ENCODE results near the gene THOC6.
"Not testable (repeated sequence)": the region's sequence is repeated elsewhere in the genome, so short reads cannot be mapped to it uniquely, and the experiment has no call there.

Gene THOC6

GRCh38 chr16:3029491-3030221, 5.8 kb downstream of the THOC6 start:
- no peak for DNase-seq (ENCODE audit: low read depth in 1 of 2, low spot score in 1 of 2)

GRCh38 chr16:3030222-3031212, 6.7 kb downstream of the THOC6 start:
- no peak for DNase-seq (ENCODE audit: low read depth in 1 of 2, low spot score in 1 of 2)

- DNase-seq (ENCODE audit: low read depth in 1 of 2, low spot score in 1 of 2): no peak
These were observed 8.8 kb downstream of the THOC6 start for GRCh38 chr16:3032624-3033023.

GRCh38 chr16:3035289-3035971, 11.6 kb downstream of the THOC6 start:
- DNase-seq (ENCODE audit: low read depth in 1 of 2, low spot score in 1 of 2): no peak

- DNase-seq (ENCODE audit: low read depth in 1 of 2, low spot score in 1 of 2): no peak
These were observed 12.3 kb downstream of the THOC6 start for GRCh38 chr16:3035972-3036725.

GRCh38 chr16:3036726-3037315, 13.0 kb downstream of the THOC6 start, which contains the start of gene BICDL2:
Gene BICDL2 (minus strand): TSS chr16:3036944. CDS start chr16:3035496, 1,448 bp downstream.
- DNase-seq (ENCODE audit: low read depth in 1 of 2, low spot score in 1 of 2): no peak

- no peak for DNase-seq (ENCODE audit: low read depth in 1 of 2, low spot score in 1 of 2)
These were observed 14.4 kb downstream of the THOC6 start for GRCh38 chr16:3038256-3038655.

GRCh38 chr16:3038896-3039295, 15.1 kb downstream of the THOC6 start:
- no peak for DNase-seq (ENCODE audit: low read depth in 1 of 2, low spot score in 1 of 2)

GRCh38 chr16:3042376-3042775, 18.5 kb downstream of the THOC6 start:
- no peak for DNase-seq (ENCODE audit: low read depth in 1 of 2, low spot score in 1 of 2)

- no peak for DNase-seq (ENCODE audit: low read depth in 1 of 2, low spot score in 1 of 2)
These were observed 20.9 kb downstream of the THOC6 start for GRCh38 chr16:3044708-3045107.

- DNase-seq (ENCODE audit: low read depth in 1 of 2, low spot score in 1 of 2): no peak
These were observed 22.2 kb downstream of the THOC6 start, which contains the start of gene MMP25 for GRCh38 chr16:3045758-3046640. Gene MMP25 (plus strand): TSS chr16:3046561. CDS start chr16:3046918, 357 bp downstream.

- DNase-seq (ENCODE audit: low read depth in 1 of 2, low spot score in 1 of 2): no peak
These were observed 23.0 kb downstream of the THOC6 start for GRCh38 chr16:3046641-3047386.

GRCh38 chr16:3047387-3047720, 23.5 kb downstream of the THOC6 start:
- DNase-seq (ENCODE audit: low read depth in 1 of 2, low spot score in 1 of 2): no peak

GRCh38 chr16:3049921-3050481, 26.2 kb downstream of the THOC6 start:
- DNase-seq (ENCODE audit: low read depth in 1 of 2, low spot score in 1 of 2): no peak

- no peak for DNase-seq (ENCODE audit: low read depth in 1 of 2, low spot score in 1 of 2)
These were observed 26.7 kb downstream of the THOC6 start for GRCh38 chr16:3050487-3050886.

- no peak for DNase-seq (ENCODE audit: low read depth in 1 of 2, low spot score in 1 of 2)
These were observed 27.2 kb downstream of the THOC6 start for GRCh38 chr16:3051009-3051408.

GRCh38 chr16:3051494-3051893, 27.7 kb downstream of the THOC6 start:
- no peak for DNase-seq (ENCODE audit: low read depth in 1 of 2, low spot score in 1 of 2)

- DNase-seq (ENCODE audit: low read depth in 1 of 2, low spot score in 1 of 2): not testable (repeated sequence)
These were observed 28.9 kb downstream of the THOC6 start for GRCh38 chr16:3052571-3053329.
